Keratinocyte (primary cell): ENCODE results near the gene BRINP1. TPM values are rescaled to one million over a fixed set of nuclear protein-coding genes. Genes with fewer than 3 reads are reported as not detected.

Experiments
- DNase-seq: peaks from one replicate; pipeline ENCODE4 v3.0.0-alpha.2; 2011; ENCODE audit warnings: low read depth, missing footprints, low spot score
- FAIRE-seq: peaks from 2 replicates; lab custom pipeline; 2011; peaks lifted over from hg19 to GRCh38; lab: Jason Lieb, UNC
- H2AFZ ChIP-seq: 2 replicates; pipeline ENCODE4 v1.6.0; 2012; ENCODE audit warnings: low read length, control low read depth, inconsistent platforms; ENCODE audit not compliant: control insufficient read depth
- H3K27ac ChIP-seq: 2 replicates; pipeline ENCODE4 v1.5.1; 2011; ENCODE audit warnings: low read length; ENCODE audit not compliant: control insufficient read depth, insufficient read depth
- H3K27me3 ChIP-seq: 3 replicates; pipeline ENCODE4 v1.6.0; 2011; ENCODE audit warnings: low read length; ENCODE audit not compliant: control insufficient read depth, insufficient read depth; ENCODE audit errors: extremely low read depth
- H3K36me3 ChIP-seq, 2 experiments: 2 replicates in 1 of 2; 3 replicates in 1 of 2; pipeline ENCODE4 v1.5.1; 2011; ENCODE audit warnings: low read length in 2 of 2, mild to moderate bottlenecking in 1 of 2; ENCODE audit not compliant: control insufficient read depth in 2 of 2, insufficient read depth in 2 of 2; ENCODE audit errors: extremely low read depth in 1 of 2
- H3K4me1 ChIP-seq: 3 replicates; pipeline ENCODE4 v1.5.1; 2011; ENCODE audit warnings: low read length; ENCODE audit not compliant: control insufficient read depth, insufficient read depth; ENCODE audit errors: extremely low read depth
- H3K4me2 ChIP-seq: 3 replicates; pipeline ENCODE4 v1.6.0; 2011; ENCODE audit warnings: low read depth, low read length; ENCODE audit not compliant: control insufficient read depth, insufficient read depth; ENCODE audit errors: extremely low read depth
- H3K4me3 ChIP-seq, 3 experiments: fragments of 200-600 bp in 1 of 3; sonication (generic) in 1 of 3; 2 replicates in 2 of 3; 3 replicates in 1 of 3; pipeline ENCODE4 v1.5.1; 2011 to 2016; ENCODE audit warnings: low read length in 3 of 3, mild to moderate bottlenecking in 3 of 3, control low read depth in 2 of 3, inconsistent platforms in 1 of 3, low read depth in 1 of 3, mixed read lengths in 1 of 3, mixed run types in 1 of 3, moderate library complexity in 1 of 3; ENCODE audit not compliant: control insufficient read depth in 2 of 3, insufficient read depth in 2 of 3; ENCODE audit errors: extremely low read depth in 1 of 3
- H3K79me2 ChIP-seq: 2 replicates; pipeline ENCODE4 v1.6.0; 2012; ENCODE audit warnings: low read length; ENCODE audit not compliant: control insufficient read depth, insufficient read depth
- H3K9ac ChIP-seq: 3 replicates; pipeline ENCODE4 v1.6.0; 2011; ENCODE audit warnings: low read length; ENCODE audit not compliant: control insufficient read depth, insufficient read depth; ENCODE audit errors: extremely low read depth
- H3K9me1 ChIP-seq: 3 replicates; pipeline ENCODE4 v1.6.0; 2011; ENCODE audit warnings: low read length; ENCODE audit not compliant: control insufficient read depth, insufficient read depth; ENCODE audit errors: extremely low read depth
- H3K9me3 ChIP-seq: 2 replicates; pipeline ENCODE4 v1.5.1; 2012; ENCODE audit warnings: low read depth, low read length; ENCODE audit not compliant: control insufficient read depth
- H4K20me1 ChIP-seq: 3 replicates; pipeline ENCODE4 v1.6.0; 2011; ENCODE audit warnings: low read length; ENCODE audit not compliant: control insufficient read depth, insufficient read depth; ENCODE audit errors: extremely low read depth
- CTCF ChIP-seq, 3 experiments: IDR thresholded peaks in 1 of 3; conservative IDR thresholded peaks in 1 of 3; optimal IDR thresholded peaks in 1 of 3; 2 replicates in 2 of 3; 3 replicates in 1 of 3; pipeline versions ENCODE3 to v1.5.1; 2011; ENCODE audit warnings: low read length in 3 of 3, mild to moderate bottlenecking in 3 of 3, moderate library complexity in 2 of 3, control low read depth in 1 of 3, inconsistent platforms in 1 of 3; ENCODE audit not compliant: insufficient read depth in 2 of 3; ENCODE audit errors: extremely low read depth in 1 of 3
- EZH2 ChIP-seq: IDR thresholded peaks from one replicate; pipeline ENCODE4 v1.6.1; 2012; ENCODE audit warnings: inconsistent platforms, mild to moderate bottlenecking, low read length, moderate library complexity
- dilution Hi-C: fragments of 300-500 bp; cut with MboI; formaldehyde crosslinking; loops from one replicate; pipeline ENCODE4 v1.7.0; 2020; ENCODE audit warnings: low sequenced_read_pairs; ENCODE audit not compliant: extremely low pct_ligation_motif_present
- polyA plus RNA-seq, 5 experiments: library from polyadenylated mRNA; depleted of rRNA in 3 of 5; stranded (reverse) in 3 of 5; stranded (forward) in 1 of 5; unstranded in 1 of 5; fragments of >200 nt; gene quantifications; 1 replicate in 1 of 5; 2 replicates in 3 of 5; 3 replicates in 1 of 5; pipeline versions ENCODE4 v1.2.1 to v1.2.3, GENCODE V29; 2011 to 2012; ENCODE audit warnings: missing spikeins in 2 of 5, low read depth in 1 of 5, low replicate concordance in 1 of 5

Gene BRINP1
- polyA plus RNA-seq, 1 donor (not counting 4 experiments of a cell fraction or from before 2014, with no cell fraction given), result 0.63 TPM

GRCh38 chr9:119282476-119283077 is 86.7 kb downstream of the BRINP1 start:
- Histone ChIP-seq H3K27ac (no peak overlapping the region), H3K79me2 (no peaks in the 10 kb centered on the region), H3K9me3 (no peaks in the 10 kb centered on the region), H3K9ac (no peak overlapping the region), H3K27me3 (no peaks in the 10 kb centered on the region), H3K9me1 (no peaks in the 10 kb centered on the region), H3K36me3 (no peaks in the 10 kb centered on the region), H3K4me1 (no peaks in the 10 kb centered on the region), H3K4me3 (no peak overlapping the region), H2AFZ (no peak overlapping the region), H3K4me2 (no peak overlapping the region), H4K20me1 (no peaks in the 10 kb centered on the region)
- dilution Hi-C loops, result no loop called here
- DNase-seq (no peak), FAIRE-seq (no peak)
- TF ChIP-seq EZH2, result no peak
- TF ChIP-seq CTCF (optimal IDR thresholded peaks at IDR 0.05 in 1 of 3, IDR thresholded peaks at IDR 0.05 in 1 of 3, conservative IDR thresholded peaks at IDR 0.05 in 1 of 3; ENCODE audit: extremely low read depth in 1 of 3, insufficient read depth in 2 of 3, low read length in 3 of 3), result no peak

GRCh38 chr9:119280740-119281485 is 88.3 kb downstream of the BRINP1 start:
- DNase-seq (no peak), FAIRE-seq (no peak)
- no peaks in the 10 kb centered on the region for H3K9me1 ChIP-seq
- H3K4me1 ChIP-seq, result no peaks in the 10 kb centered on the region
- no peak for TF ChIP-seq EZH2
- TF ChIP-seq CTCF (optimal IDR thresholded peaks at IDR 0.05 in 1 of 3, IDR thresholded peaks at IDR 0.05 in 1 of 3, conservative IDR thresholded peaks at IDR 0.05 in 1 of 3; ENCODE audit: extremely low read depth in 1 of 3, insufficient read depth in 2 of 3, low read length in 3 of 3), result no peak
- H3K79me2 ChIP-seq, result no peaks in the 10 kb centered on the region
- no peak overlapping the region for H2AFZ ChIP-seq
- H3K27me3 ChIP-seq, result no peaks in the 10 kb centered on the region
- no peaks in the 10 kb centered on the region for H3K36me3 ChIP-seq
- no peaks in the 10 kb centered on the region for H4K20me1 ChIP-seq
- H3K27ac ChIP-seq, result no peak overlapping the region
- no peaks in the 10 kb centered on the region for H3K9me3 ChIP-seq
- dilution Hi-C loops, result no loop called here
- no peak overlapping the region for H3K4me2 ChIP-seq
- H3K9ac ChIP-seq, result no peak overlapping the region
- H3K4me3 ChIP-seq, result no peak overlapping the region
